Activated CD8-positive, alpha-beta memory T cell treated with anti-CD3 and anti-CD28 coated beads, Interleukin-2, amount 50 U/mL, for 1 hour (primary cell): ENCODE data around the gene NOM1.
"Not testable (repeated sequence)": the region's sequence is repeated elsewhere in the genome, so short reads cannot be mapped to it uniquely, and the experiment has no call there.

Source experiments
- DNase-seq: peaks from one replicate; pipeline ENCODE4 v3.0.0-alpha.2; 2020; ENCODE audit errors: extremely low read depth

Gene NOM1

DNA sequence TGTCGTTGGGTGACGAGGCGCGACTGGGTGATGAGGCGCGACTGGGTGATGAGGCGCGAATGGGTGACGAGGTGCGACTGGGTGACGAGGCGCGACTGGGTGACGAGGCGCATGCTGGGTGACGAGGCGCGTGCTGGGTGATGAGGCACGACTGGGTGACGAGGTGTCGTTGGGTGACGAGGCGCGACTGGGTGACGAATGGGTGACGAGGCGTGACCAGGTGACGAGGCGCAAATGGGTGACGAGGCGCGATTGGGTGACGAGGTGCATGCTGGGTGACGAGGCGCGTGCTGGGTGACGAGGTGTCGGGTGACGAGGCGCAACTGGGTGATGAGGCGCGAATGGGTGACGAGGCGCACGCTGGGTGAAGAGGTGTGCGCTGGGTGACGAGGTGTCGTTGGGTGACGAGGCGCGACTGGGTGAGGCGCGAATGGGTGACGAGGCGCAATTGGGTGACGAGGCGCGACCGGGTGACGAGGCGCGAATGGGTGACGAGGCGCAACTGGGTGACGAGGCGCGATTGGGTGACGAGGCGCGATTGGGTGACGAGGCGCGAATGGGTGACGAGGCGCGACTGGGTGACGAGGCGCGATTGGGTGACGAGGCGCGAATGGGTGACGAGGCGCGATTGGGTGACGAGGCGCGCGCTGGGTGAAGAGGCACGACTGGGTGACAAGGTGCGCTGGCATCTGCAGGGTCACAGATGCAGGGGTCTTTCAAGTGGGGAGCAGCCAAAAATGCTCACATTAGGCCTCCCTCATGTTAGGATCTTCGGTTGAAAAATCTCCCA lies 7.9 kb upstream of the NOM1 start:
- DNase-seq: no peak

- DNase-seq: no peak
Observed at GRCh38 chr7:156942708-156943090, 6.8 kb upstream of the NOM1 start.

- no peak for DNase-seq
Observed at GRCh38 chr7:156943091-156944041, 6.1 kb upstream of the NOM1 start.

DNA sequence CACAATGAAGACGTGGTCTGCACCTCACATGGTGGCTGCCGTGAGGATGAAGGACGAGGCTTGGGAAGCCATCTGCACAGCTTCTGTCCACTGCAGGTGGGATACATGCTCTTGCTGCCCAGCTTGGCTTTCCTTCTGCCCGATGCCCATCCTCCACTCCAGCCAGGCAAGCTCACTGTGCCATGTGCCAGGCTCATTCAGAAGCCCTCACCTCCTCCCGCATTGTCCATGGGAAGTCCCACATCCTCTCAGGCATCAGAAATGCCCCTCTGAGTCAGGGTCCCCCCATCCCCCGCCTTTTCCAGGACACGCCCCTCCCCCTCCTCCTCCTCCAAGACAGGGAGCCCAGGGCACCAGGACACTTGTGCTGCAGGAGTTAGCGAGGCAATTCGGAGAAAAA lies 4.6 kb upstream of the NOM1 start:
- DNase-seq: no peak

DNA sequence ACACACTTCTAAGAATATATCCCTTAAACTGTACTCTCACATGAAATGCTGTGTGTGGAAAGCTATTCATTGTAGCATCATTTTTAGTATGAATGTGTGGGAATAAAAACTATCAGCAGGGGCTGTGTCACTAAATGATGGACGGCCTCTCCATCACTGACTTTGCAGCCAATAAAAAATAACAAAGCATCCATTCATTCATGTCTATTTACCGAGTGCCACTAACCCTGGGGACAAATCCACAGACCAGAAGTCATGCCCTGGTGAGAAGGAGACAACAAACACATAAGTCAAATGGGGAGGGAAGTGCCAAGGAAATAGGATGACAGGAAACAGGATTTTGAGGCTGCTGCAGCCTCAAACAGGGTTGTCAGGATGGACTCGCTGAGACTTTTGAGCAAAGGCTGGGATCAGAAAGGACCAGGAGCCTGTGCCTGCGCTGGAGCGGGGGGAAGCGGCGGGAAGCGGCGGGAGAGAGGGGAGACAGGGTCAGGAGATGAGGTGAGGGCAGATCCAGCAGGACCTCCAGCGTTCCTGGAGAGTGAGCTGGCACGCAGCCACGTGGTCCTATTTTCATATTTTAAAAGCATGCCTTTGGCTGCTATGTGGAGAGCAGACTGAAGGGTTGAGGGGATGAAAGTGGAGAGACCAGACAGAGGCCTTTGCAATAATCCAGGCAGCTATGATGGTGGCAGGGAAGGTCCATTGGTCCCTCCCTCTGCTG lies 2.2 kb upstream of the NOM1 start:
- DNase-seq: no peak

- DNase-seq: no peak
Observed at GRCh38 chr7:156948361-156948760, 1.2 kb upstream of the NOM1 start.

DNA sequence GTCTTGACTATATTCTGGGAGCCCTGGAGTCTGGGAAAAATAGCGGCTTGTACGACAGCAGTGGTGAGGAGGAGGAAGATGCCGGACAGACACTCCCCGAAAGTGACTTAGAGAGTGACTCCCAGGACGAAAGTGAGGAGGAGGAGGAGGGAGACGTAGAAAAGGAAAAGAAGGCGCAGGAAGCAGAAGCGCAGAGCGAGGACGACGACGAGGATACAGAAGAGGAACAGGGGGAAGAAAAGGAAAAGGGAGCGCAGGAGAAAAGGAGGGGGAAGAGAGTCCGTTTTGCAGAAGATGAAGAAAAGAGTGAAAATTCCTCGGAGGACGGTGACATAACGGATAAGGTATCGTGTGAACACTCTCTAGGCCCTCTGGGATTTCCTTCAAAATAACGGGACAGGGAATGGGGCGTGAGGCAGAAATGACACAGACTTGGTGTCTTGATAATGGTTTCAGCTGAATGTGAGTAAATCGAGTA lies 908 bp downstream of the NOM1 start:
- DNase-seq: no peak

GRCh38 chr7:156953215-156953614 lies 3.7 kb downstream of the NOM1 start:
- DNase-seq: not testable (repeated sequence)

- no peak for DNase-seq
Observed at GRCh38 chr7:156954941-156955340, 5.4 kb downstream of the NOM1 start.

DNA sequence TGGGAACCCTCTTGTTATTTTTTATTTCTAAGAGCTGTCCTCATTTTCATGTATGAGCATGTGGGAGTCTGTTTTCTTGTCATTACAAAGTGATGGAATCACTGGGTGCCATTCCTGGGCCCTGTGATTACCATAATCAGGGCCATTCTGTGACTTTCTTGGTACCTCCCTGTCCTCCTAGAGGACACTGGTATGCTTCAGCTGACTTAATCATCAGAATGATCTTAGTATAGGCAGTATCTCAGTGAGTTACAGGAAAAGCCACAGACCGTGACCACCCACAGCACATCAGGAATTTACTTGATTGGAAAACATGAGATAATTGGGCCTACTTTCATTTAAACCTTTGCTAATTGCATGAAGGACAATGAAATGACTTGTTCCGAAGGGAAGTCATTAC lies 7.2 kb downstream of the NOM1 start:
- no peak for DNase-seq

DNA sequence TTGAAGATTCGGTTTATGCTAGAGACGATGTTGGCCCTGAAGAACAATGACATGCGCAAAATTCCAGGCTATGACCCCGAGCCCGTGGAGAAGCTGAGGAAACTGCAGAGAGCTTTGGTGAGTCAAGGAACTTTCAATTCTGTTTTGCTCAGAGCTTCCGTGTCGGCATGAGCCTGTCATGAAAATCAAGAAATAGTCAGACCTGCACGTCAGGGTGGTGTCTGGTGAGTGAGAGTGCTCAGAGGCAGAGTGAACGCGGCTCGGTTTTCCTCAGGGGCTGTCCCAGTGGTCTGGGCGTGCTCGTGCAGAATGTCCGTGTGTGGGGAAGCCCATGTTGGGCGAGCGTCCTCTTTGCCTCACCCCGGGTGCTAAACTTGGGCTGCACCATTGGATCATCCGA lies 12.6 kb downstream of the NOM1 start:
- no peak for DNase-seq

DNA sequence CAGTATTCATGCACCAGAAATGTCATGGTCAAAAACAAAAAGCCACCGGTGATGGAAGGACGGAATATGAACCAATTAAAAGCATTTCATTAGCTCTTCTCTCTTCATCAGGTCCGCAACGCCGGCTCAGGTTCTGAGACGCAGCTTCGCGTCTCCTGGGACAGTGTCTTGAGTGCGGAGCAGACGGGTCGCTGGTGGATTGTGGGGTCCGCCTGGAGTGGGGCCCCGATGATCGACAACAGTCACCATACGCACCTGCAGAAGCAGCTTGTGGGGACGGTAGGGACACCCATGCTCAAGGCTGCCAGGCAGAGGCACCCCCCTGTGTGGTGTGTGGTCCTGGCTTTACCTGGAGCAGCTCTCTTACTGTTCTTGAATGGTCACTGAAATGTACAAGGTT lies 13.4 kb downstream of the NOM1 start:
- no peak for DNase-seq

DNA sequence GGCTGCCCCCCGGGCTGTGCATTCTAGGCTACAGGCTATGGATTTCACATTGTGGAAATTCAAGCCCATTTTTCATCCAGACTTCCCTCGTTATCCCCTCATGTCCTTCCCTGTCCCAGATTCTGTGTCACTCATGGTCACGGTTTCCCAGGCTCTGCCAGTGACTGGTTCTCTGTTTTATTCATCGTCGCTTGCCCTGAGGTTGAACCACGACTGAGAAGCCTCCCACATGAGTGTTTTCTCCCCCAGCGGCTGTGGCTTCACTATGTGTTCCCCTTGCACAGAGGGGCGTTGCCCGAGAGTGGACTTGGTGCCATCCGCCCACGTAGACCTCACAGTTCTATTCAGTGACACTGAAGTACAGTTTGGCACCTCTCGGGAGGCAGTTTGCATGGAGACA lies 14.0 kb downstream of the NOM1 start:
- no peak for DNase-seq

DNA sequence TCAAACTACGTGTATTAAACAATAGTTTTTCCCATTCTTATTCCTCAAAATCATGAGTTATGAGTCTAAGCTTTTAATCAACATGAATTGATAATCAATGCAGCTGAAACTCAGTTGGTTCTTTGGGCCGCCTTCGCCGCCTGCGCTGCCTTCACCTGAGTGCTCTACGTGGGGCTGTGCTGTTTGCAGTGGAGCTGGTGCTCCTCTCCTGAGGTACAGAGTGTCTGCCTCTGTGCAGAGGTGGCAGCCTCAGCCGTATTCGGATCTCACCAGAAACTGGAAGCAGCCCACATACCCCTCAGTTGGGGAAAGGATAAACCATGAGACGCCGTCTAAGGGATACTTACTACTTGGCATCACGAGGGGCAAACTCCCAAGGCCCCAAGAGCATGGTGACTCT lies 15.5 kb downstream of the NOM1 start:
- no peak for DNase-seq

GRCh38 chr7:156966387-156966786 lies 16.9 kb downstream of the NOM1 start:
- no peak for DNase-seq

DNA sequence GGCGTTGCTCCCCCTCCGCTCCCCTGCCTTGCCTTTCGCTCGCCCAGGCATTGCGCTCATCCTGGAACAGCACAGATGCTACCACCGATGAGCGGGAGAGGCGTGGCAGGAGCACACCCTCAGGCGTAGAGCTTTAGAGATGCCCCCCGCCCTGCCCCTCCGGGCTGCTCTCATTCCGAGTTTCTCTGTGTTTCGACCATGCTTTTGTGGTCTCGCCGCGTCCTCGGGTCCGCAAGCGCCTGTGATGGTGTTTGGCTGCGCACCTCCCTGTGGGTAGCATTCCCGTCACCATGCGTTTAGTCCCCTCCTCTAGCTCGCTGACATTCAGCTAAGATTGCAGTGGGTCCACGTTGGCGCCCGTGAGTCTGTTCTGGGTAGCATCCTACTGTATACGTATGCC lies 18.7 kb downstream of the NOM1 start:
- DNase-seq: no peak

DNA sequence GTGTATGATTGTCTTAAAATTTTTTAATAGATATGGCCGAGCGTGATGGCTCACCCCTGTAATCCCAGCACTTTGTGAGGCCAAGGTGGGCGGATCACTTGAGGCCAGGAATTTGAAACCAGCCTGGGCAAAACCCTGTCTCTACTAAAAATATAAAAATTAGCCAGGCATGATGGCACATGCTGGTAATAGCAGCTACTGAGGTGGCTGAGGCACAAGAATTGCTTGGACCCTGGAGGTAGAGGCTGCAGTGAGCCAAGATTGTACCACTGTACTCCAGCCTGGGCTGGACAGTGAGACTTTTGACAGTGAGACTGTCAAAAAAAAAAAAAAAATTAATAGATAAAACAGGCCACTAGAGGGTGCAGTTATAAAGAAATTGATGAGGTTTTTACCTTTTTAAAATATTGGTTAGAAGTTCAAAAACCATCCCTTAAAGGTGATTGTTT lies 20.5 kb downstream of the NOM1 start:
- no peak for DNase-seq

DNA sequence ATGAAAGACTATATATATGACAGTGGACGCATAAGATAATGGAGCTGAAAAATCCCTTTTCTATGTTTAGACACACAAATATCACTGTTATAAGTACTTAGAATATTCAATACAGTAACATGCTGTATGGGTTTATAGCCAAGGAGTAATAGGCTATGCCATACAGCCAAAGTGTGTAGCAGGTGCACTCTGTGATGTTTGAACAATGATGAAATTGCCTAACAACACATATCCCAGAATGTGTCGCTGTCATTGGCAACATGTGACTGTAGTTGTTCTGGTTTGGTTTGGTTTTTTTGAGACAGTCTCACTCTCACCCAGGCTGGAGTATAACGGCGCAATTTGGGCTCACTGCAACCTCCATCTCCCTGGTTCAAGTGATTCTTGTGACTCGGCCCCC lies 26.1 kb downstream of the NOM1 start:
- DNase-seq: no peak

- DNase-seq: no peak
Observed at GRCh38 chr7:156979007-156979606, 29.6 kb downstream of the NOM1 start.

- no peak for DNase-seq
Observed at GRCh38 chr7:156979711-156980110, 30.2 kb downstream of the NOM1 start.

DNA sequence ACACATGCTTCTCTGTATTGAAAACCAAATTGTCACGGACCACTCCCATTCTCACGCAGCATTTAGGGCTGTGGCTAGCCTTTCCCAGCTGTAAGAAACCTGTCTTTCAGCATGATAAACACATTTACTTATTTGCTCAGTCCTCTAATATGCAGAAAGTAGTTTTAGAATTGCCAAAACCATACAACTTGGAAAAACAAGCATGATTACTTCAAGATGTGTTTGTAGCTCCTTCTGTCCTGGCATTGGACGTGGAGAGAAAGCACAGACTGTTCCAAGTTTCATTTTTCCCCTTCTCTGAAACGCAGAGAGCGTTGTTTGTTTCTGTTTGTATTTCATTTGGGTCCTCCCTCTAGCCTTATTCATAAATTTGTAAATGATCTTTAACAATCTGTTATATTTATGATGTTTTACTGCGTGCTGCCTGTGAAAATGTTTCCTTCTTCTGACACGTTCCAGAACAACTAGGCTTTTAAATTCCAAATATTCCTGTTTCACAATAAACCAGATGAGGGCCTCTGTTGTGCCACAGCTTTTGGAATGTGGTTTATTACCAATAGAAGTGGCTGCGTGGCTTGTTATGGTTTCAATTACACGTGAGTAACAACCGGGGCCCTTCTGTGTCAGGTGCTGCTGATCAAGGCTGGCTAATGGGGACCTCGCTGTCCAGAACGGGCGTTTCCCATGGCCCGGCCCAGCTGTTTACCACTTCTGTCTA lies 34.8 kb downstream of the NOM1 start:
- DNase-seq: no peak
